ENCODE measurements around the gene GCLM. TPM values are rescaled to one million over a fixed set of nuclear protein-coding genes. Genes with fewer than 3 reads are reported as not detected.
"Not testable (repeated sequence)": the region's sequence is repeated elsewhere in the genome, so short reads cannot be mapped to it uniquely, and the experiment has no call there.

Gene GCLM
- total RNA-seq, 1 experiment from 2014 or later: 28.9 TPM

DNA sequence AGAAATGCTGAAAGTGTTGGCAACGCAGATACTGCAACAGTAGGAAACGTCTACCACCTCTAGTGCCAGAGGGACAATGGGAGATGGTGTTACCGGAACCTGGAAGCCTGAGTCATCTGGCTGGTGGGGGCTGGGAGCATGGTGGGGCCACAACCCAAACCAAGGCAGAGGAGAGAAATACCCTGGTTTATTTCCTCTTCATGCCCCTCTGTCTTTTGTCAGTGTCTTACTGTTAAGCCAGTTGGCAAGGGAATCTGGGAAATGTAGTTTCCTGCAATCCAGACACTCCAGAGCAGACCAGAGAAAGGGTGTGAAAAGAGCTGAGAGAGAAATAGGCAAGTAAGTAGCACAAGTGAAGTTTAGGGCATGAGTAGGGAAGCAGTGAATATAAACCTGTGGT is 45.1 kb downstream of the GCLM start:
- DNase-seq (ENCODE audit: low read depth, low spot score): no peak
- ChIA-PET POLR2A (no interaction called here), CTCF (no interaction called here), RAD21 (ENCODE audit: low non-redundant PET in 1 of 2, low total read pairs in 2 of 2, uncharacterized antibody in 2 of 2, unreplicated experiment in 2 of 2) (no interaction called here)
- TF ChIP-seq EZH2phosphoT487 (IDR thresholded peaks at IDR 0.05; ENCODE audit: borderline replicate concordance): no peak
- TF ChIP-seq, protein P1, sequence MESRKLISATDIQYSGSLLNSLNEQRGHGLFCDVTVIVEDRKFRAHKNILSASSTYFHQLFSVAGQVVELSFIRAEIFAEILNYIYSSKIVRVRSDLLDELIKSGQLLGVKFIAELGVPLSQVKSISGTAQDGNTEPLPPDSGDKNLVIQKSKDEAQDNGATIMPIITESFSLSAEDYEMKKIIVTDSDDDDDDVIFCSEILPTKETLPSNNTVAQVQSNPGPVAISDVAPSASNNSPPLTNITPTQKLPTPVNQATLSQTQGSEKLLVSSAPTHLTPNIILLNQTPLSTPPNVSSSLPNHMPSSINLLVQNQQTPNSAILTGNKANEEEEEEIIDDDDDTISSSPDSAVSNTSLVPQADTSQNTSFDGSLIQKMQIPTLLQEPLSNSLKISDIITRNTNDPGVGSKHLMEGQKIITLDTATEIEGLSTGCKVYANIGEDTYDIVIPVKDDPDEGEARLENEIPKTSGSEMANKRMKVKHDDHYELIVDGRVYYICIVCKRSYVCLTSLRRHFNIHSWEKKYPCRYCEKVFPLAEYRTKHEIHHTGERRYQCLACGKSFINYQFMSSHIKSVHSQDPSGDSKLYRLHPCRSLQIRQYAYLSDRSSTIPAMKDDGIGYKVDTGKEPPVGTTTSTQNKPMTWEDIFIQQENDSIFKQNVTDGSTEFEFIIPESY (IDR thresholded peaks at IDR 0.05; ENCODE audit: extremely low read depth, insufficient replicate concordance, low read length): no peak
- TF ChIP-seq POLR2A (IDR thresholded peaks at IDR 0.05; ENCODE audit: borderline replicate concordance, extremely low read depth, insufficient read depth, insufficient read length): no peak
- TF ChIP-seq POLR2AphosphoS5 (IDR thresholded peaks at IDR 0.05; ENCODE audit: low read depth, low read length): no peak
- TF ChIP-seq, protein P2, sequence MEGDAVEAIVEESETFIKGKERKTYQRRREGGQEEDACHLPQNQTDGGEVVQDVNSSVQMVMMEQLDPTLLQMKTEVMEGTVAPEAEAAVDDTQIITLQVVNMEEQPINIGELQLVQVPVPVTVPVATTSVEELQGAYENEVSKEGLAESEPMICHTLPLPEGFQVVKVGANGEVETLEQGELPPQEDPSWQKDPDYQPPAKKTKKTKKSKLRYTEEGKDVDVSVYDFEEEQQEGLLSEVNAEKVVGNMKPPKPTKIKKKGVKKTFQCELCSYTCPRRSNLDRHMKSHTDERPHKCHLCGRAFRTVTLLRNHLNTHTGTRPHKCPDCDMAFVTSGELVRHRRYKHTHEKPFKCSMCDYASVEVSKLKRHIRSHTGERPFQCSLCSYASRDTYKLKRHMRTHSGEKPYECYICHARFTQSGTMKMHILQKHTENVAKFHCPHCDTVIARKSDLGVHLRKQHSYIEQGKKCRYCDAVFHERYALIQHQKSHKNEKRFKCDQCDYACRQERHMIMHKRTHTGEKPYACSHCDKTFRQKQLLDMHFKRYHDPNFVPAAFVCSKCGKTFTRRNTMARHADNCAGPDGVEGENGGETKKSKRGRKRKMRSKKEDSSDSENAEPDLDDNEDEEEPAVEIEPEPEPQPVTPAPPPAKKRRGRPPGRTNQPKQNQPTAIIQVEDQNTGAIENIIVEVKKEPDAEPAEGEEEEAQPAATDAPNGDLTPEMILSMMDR (IDR thresholded peaks at IDR 0.05 in 2 of 3, conservative IDR thresholded peaks at IDR 0.05 in 1 of 3; ENCODE audit: borderline replicate concordance in 1 of 3, insufficient read depth in 1 of 3, low read depth in 2 of 3, low read length in 2 of 3): no peak
- TF ChIP-seq ELF1 (IDR thresholded peaks at IDR 0.05; ENCODE audit: borderline replicate concordance, low read depth): no peak
- no peak for TF ChIP-seq SRF (IDR thresholded peaks at IDR 0.05; ENCODE audit: low read depth)
- TF ChIP-seq ZFX (IDR thresholded peaks at IDR 0.05): no peak
- H3K4me1 ChIP-seq (ENCODE audit: control insufficient read depth in 1 of 2, insufficient read depth in 2 of 2, low read length in 2 of 2): no peaks in the 10 kb centered on the region
- ATAC-seq: no peak
- no peaks in the 10 kb centered on the region for H3K9me3 ChIP-seq (ENCODE audit: control insufficient read depth in 1 of 2, insufficient read depth in 1 of 2, low read depth in 1 of 2, low read length in 2 of 2)
- no peaks in the 10 kb centered on the region for H3K9me2 ChIP-seq (ENCODE audit: insufficient read depth)
- no peaks in the 10 kb centered on the region for H3K79me2 ChIP-seq (ENCODE audit: insufficient read depth, low read length)
- peaks cover 1 to 4% of the 10 kb centered on the region in 2 experiments; a peak in 3 of 4 replicates for H3K36me3 ChIP-seq (ENCODE audit: control insufficient read depth in 1 of 2, insufficient read depth in 2 of 2, low read length in 2 of 2)
- BruUV-seq (replicated peaks): no TSS peak
- no peak overlapping the region for H3K4me2 ChIP-seq (ENCODE audit: low read length)
- no peak overlapping the region for H3K27ac ChIP-seq (ENCODE audit: low read depth, low read length)
- no peaks in the 10 kb centered on the region for H4K20me1 ChIP-seq (ENCODE audit: insufficient read depth)
- no peak overlapping the region for H3K9ac ChIP-seq (ENCODE audit: low read length)
- no peaks in the 10 kb centered on the region for H3K27me3 ChIP-seq (ENCODE audit: insufficient read depth, low read length)
- intact Hi-C loops (cut with micrococcal nuclease): no loop called here
- no peak overlapping the region for H3K4me3 ChIP-seq (replicated peaks in 1 of 2; ENCODE audit: low read depth in 1 of 2, low read length in 2 of 2)
- no peak overlapping the region for H2AFZ ChIP-seq (ENCODE audit: low read depth, low read length, poor library complexity, severe bottlenecking)

DNA sequence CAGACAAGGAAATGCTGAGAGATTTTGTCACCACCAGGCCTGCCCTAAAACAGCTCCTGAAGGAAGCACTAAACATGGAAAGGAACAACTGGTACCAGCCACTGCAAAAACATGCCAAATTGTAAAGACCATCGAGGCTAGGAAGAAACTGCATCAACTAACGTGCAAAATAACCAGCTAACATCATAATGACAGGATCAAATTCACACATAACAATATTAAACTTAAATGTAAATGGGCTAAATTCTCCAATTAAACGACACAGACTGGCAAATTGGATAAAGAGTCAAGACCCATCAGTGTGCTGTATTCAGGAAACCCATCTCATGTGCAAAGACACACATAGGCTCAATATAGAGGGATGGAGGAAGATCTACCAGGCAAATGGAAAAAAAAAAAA is 51.6 kb downstream of the GCLM start:
- H3K9ac ChIP-seq (ENCODE audit: low read length); H3K9me2 ChIP-seq (ENCODE audit: insufficient read depth); CTCF ChIA-PET; H3K9me3 ChIP-seq (ENCODE audit: control insufficient read depth in 1 of 2, insufficient read depth in 1 of 2, low read depth in 1 of 2, low read length in 2 of 2); ATAC-seq; H3K79me2 ChIP-seq (ENCODE audit: insufficient read depth, low read length); H3K27me3 ChIP-seq (ENCODE audit: insufficient read depth, low read length); POLR2A ChIA-PET; DNase-seq (ENCODE audit: low read depth, low spot score); H3K4me3 ChIP-seq (replicated peaks in 1 of 2; ENCODE audit: low read depth in 1 of 2, low read length in 2 of 2); BruUV-seq (replicated peaks); H3K4me2 ChIP-seq (ENCODE audit: low read length); H4K20me1 ChIP-seq (ENCODE audit: insufficient read depth); H3K4me1 ChIP-seq (ENCODE audit: control insufficient read depth in 1 of 2, insufficient read depth in 2 of 2, low read length in 2 of 2); H2AFZ ChIP-seq (ENCODE audit: low read depth, low read length, poor library complexity, severe bottlenecking); intact Hi-C loops (cut with micrococcal nuclease); H3K36me3 ChIP-seq (ENCODE audit: control insufficient read depth in 1 of 2, insufficient read depth in 2 of 2, low read length in 2 of 2); H3K27ac ChIP-seq (ENCODE audit: low read depth, low read length); RAD21 ChIA-PET (ENCODE audit: low non-redundant PET in 1 of 2, low total read pairs in 2 of 2, uncharacterized antibody in 2 of 2, unreplicated experiment in 2 of 2): not testable (repeated sequence)

DNA sequence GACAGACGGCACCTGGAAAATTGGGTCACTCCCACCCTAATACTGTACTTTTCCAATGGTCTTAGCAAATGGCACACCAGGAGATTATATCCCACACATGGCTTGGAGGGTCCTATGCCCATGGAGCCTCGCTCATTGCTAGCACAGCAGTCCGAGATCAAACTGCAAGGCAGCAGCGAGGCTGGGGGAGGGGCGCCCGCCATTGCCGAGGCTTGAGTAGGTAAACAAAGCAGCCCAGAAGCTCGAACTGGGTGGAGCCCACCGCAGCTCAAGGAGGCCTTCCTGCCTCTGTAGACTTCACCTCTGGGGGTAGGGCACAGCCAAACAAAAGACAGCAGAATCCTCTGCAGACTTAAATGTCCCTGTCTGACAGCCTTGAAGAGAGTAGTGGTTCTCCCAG is 53.2 kb downstream of the GCLM start:
- H3K27ac ChIP-seq (ENCODE audit: low read depth, low read length); H3K79me2 ChIP-seq (ENCODE audit: insufficient read depth, low read length); DNase-seq (ENCODE audit: low read depth, low spot score); H3K4me3 ChIP-seq (replicated peaks in 1 of 2; ENCODE audit: low read depth in 1 of 2, low read length in 2 of 2); H3K36me3 ChIP-seq (ENCODE audit: control insufficient read depth in 1 of 2, insufficient read depth in 2 of 2, low read length in 2 of 2); H3K4me2 ChIP-seq (ENCODE audit: low read length); H4K20me1 ChIP-seq (ENCODE audit: insufficient read depth); H3K4me1 ChIP-seq (ENCODE audit: control insufficient read depth in 1 of 2, insufficient read depth in 2 of 2, low read length in 2 of 2); POLR2A ChIA-PET; CTCF ChIA-PET; RAD21 ChIA-PET (ENCODE audit: low non-redundant PET in 1 of 2, low total read pairs in 2 of 2, uncharacterized antibody in 2 of 2, unreplicated experiment in 2 of 2); H3K27me3 ChIP-seq (ENCODE audit: insufficient read depth, low read length); BruUV-seq (replicated peaks); H3K9ac ChIP-seq (ENCODE audit: low read length); ATAC-seq; H3K9me2 ChIP-seq (ENCODE audit: insufficient read depth); intact Hi-C loops (cut with micrococcal nuclease); H3K9me3 ChIP-seq (ENCODE audit: control insufficient read depth in 1 of 2, insufficient read depth in 1 of 2, low read depth in 1 of 2, low read length in 2 of 2); H2AFZ ChIP-seq (ENCODE audit: low read depth, low read length, poor library complexity, severe bottlenecking): not testable (repeated sequence)

Measured in HCT116 (cell line).